Common myeloid progenitor, CD34-positive (primary cell): ENCODE measurements around the gene PDE3B.
"Not testable (repeated sequence)": the region's sequence is repeated elsewhere in the genome, so short reads cannot be mapped to it uniquely, and the experiment has no call there.

Experiments
- CTCF ChIA-PET: fragments of 350-600 bp; sonication (Branson Sonifier 250); formaldehyde crosslinking; loops from one replicate; lab custom pipeline; 2021; ENCODE audit warnings: antibody characterized with exemption; lab: Charles Lee
- POLR2A ChIA-PET: fragments of 350-600 bp; sonication (Branson Sonifier 250); formaldehyde crosslinking; loops from one replicate; lab custom pipeline; 2021; ENCODE audit warnings: antibody characterized with exemption; lab: Charles Lee
- DNase-seq, 3 donors: peaks; one replicate each; pipeline versions ENCODE4 v3.0.0 to v3.0.0-alpha.2; 2013
- H3K27ac ChIP-seq, 2 experiments: 1 replicate in 1 of 2; 2 replicates in 1 of 2; pipeline ENCODE4 v1.7.0; 2013; ENCODE audit warnings: inconsistent platforms in 2 of 2, low read length in 2 of 2, mild to moderate bottlenecking in 2 of 2, low read depth in 1 of 2, moderate library complexity in 1 of 2; ENCODE audit not compliant: severe bottlenecking in 2 of 2, insufficient read depth in 1 of 2, poor library complexity in 1 of 2
- H3K27me3 ChIP-seq, 5 experiments: replicated peaks in 2 of 5; 1 replicate in 3 of 5; 2 replicates in 2 of 5; pipeline versions ENCODE4 v1.6.1 to v1.7.0; 2013; ENCODE audit warnings: low read length in 4 of 5, mild to moderate bottlenecking in 2 of 5, moderate library complexity in 2 of 5, inconsistent platforms in 1 of 5; ENCODE audit not compliant: insufficient read depth in 5 of 5, control insufficient read depth in 4 of 5
- H3K36me3 ChIP-seq, 4 experiments: 1 replicate in 2 of 4; 2 replicates in 2 of 4; pipeline versions ENCODE4 v1.6.1 to v1.7.0; 2013; ENCODE audit warnings: low read length in 3 of 4, control low read depth in 1 of 4, mild to moderate bottlenecking in 1 of 4; ENCODE audit not compliant: control insufficient read depth in 4 of 4, insufficient read depth in 4 of 4
- H3K4me1 ChIP-seq, 4 experiments: 1 replicate in 3 of 4; 2 replicates in 1 of 4; pipeline versions ENCODE4 v1.6.1 to v1.7.1; 2013; ENCODE audit warnings: low read length in 3 of 4, mild to moderate bottlenecking in 3 of 4, control low read depth in 1 of 4, inconsistent platforms in 1 of 4, moderate library complexity in 1 of 4; ENCODE audit not compliant: control insufficient read depth in 4 of 4, insufficient read depth in 4 of 4; ENCODE audit errors: control extremely low read depth in 1 of 4
- H3K4me3 ChIP-seq, 7 experiments: 1 replicate in 4 of 7; 2 replicates in 3 of 7; pipeline versions ENCODE4 v1.5.1 to v1.7.0; 2013; ENCODE audit warnings: mild to moderate bottlenecking in 7 of 7, low read length in 6 of 7, moderate library complexity in 6 of 7, inconsistent platforms in 2 of 7, low read depth in 2 of 7, control low read depth in 1 of 7; ENCODE audit not compliant: insufficient read depth in 4 of 7, control insufficient read depth in 1 of 7; ENCODE audit errors: extremely low read depth in 1 of 7
- H3K9me3 ChIP-seq, 5 experiments: 1 replicate in 4 of 5; 2 replicates in 1 of 5; pipeline versions ENCODE4 v1.6.1 to v1.7.1; 2013; ENCODE audit warnings: low read length in 4 of 5, mild to moderate bottlenecking in 2 of 5, inconsistent platforms in 1 of 5, low read depth in 1 of 5, moderate library complexity in 1 of 5; ENCODE audit not compliant: control insufficient read depth in 4 of 5, insufficient read depth in 2 of 5; ENCODE audit errors: control extremely low read depth in 1 of 5
- WGBS: methylation state at CpG from one replicate; pipeline ENCODE4 v1.1.5; 2013; ENCODE audit not compliant: insufficient coverage; 5-methylcytosine and 5-hydroxymethylcytosine counted together

The PDE3B gene

GRCh38 chr11:14687943-14688627 is 44.5 kb downstream of the PDE3B start:
- CTCF ChIA-PET, result no interaction called here
- DNase-seq, result no peak

GRCh38 chr11:14695656-14696055 is 52.1 kb downstream of the PDE3B start:
- H3K36me3 ChIP-seq, DNase-seq, H3K27ac ChIP-seq, H3K27me3 ChIP-seq, POLR2A ChIA-PET, CTCF ChIA-PET, H3K4me3 ChIP-seq: not testable (repeated sequence)
- H3K4me1 ChIP-seq, result peaks cover 0 to 20% (median 2%) of the 10 kb centered on the region in 4 experiments
- H3K9me3 ChIP-seq, result peaks cover 1 to 19% (median 5%) of the 10 kb centered on the region in 5 experiments
- WGBS, result 100% methylated on average over 1 of the region's 2 CpGs

More at GRCh38 chr11:14687943-14688627, 44.5 kb downstream of the PDE3B start:
- WGBS, result 88% methylated on average over 1 of the region's 2 CpGs
- no peaks in the 10 kb centered on the region for H3K4me1 ChIP-seq
- H3K9me3 ChIP-seq, result peaks cover 0 to 8% (median 4%) of the 10 kb centered on the region in 5 experiments
- POLR2A ChIA-PET, result no interaction called here
- no peak overlapping the region for H3K4me3 ChIP-seq
- H3K27me3 ChIP-seq, result no peaks in the 10 kb centered on the region
- peaks cover 0 to 2% (median 0%) of the 10 kb centered on the region in 4 experiments for H3K36me3 ChIP-seq
- H3K27ac ChIP-seq, result no peak overlapping the region

GRCh38 chr11:14698771-14699170 is 55.2 kb downstream of the PDE3B start:
- H3K27me3 ChIP-seq, result no peaks in the 10 kb centered on the region
- no peaks in the 10 kb centered on the region for H3K36me3 ChIP-seq
- peaks cover 0 to 29% (median 4%) of the 10 kb centered on the region in 4 experiments for H3K4me1 ChIP-seq
- H3K4me3 ChIP-seq, result no peak overlapping the region
- ChIA-PET CTCF (interaction anchor here (1.1 kb wide), 1 partner anchor 11 kb away, joined by 3 read pairs; no protein-coding TSS in a partner anchor), POLR2A (no interaction called here)
- whole genome bisulfite sequencing, result 50% methylated on average over 1 of the region's 1 CpG
- DNase-seq, result no peak
- peaks cover 0 to 10% (median 1%) of the 10 kb centered on the region in 5 experiments for H3K9me3 ChIP-seq
- no peak overlapping the region for H3K27ac ChIP-seq

GRCh38 chr11:14700593-14700992 is 57.0 kb downstream of the PDE3B start:
- Histone ChIP-seq H3K4me3 (peak overlapping the region in 2 of 7 experiments; percentile 41 to 47), H3K4me1 (peaks cover 0 to 29% (median 4%) of the 10 kb centered on the region in 4 experiments), H3K27ac (no peak overlapping the region), H3K36me3 (no peaks in the 10 kb centered on the region), H3K9me3 (peaks cover 0 to 8% (median 4%) of the 10 kb centered on the region in 5 experiments), H3K27me3 (no peaks in the 10 kb centered on the region)
- no peak for DNase-seq
- POLR2A ChIA-PET, result no interaction called here
- WGBS, result no CpG with 5 or more reads among the region's 1 CpG
- CTCF ChIA-PET, result interaction anchor here (1.3 kb wide), 1 partner anchor 122 kb away, joined by 3 read pairs; no protein-coding TSS in a partner anchor

- Histone ChIP-seq H3K27ac (no peak overlapping the region), H3K36me3 (no peaks in the 10 kb centered on the region), H3K4me1 (peaks cover 0 to 29% (median 4%) of the 10 kb centered on the region in 4 experiments), H3K4me3 (no peak overlapping the region), H3K27me3 (no peaks in the 10 kb centered on the region), H3K9me3 (peaks cover 0 to 11% (median 9%) of the 10 kb centered on the region in 5 experiments)
- ChIA-PET POLR2A (interaction anchor here (0.6 kb wide), 1 partner anchor 245 kb away, joined by 4 read pairs; no protein-coding TSS in a partner anchor), CTCF (no interaction called here)
- 90% methylated on average over 1 of the region's 1 CpG for WGBS
- DNase-seq, result no peak
Measured at GRCh38 chr11:14702760-14703159, 59.2 kb downstream of the PDE3B start.

- peak in 2 of 3 donors; percentile 17 to 25 for DNase-seq
- Histone ChIP-seq H3K4me1 (peaks cover 0 to 25% (median 4%) of the 10 kb centered on the region in 4 experiments), H3K4me3 (no peak overlapping the region), H3K27ac (no peak overlapping the region), H3K9me3 (peaks cover 0 to 13% (median 11%) of the 10 kb centered on the region in 5 experiments), H3K36me3 (no peaks in the 10 kb centered on the region), H3K27me3 (no peaks in the 10 kb centered on the region)
- WGBS, result no CpG with 5 or more reads among the region's 1 CpG
- ChIA-PET POLR2A (no interaction called here), CTCF (no interaction called here)
Measured at GRCh38 chr11:14703731-14704130, 60.1 kb downstream of the PDE3B start.

GRCh38 chr11:14705067-14705466 is 61.5 kb downstream of the PDE3B start:
- DNase-seq, result no peak
- no peaks in the 10 kb centered on the region for H3K27me3 ChIP-seq
- no peak overlapping the region for H3K4me3 ChIP-seq
- H3K36me3 ChIP-seq, result no peaks in the 10 kb centered on the region
- no peak overlapping the region for H3K27ac ChIP-seq
- ChIA-PET CTCF (no interaction called here), POLR2A (no interaction called here)
- H3K4me1 ChIP-seq, result peaks cover 0 to 15% (median 4%) of the 10 kb centered on the region in 4 experiments
- no CpG with 5 or more reads among the region's 2 CpGs for WGBS
- H3K9me3 ChIP-seq, result peaks cover 0 to 14% (median 13%) of the 10 kb centered on the region in 5 experiments
